Measurements from ENCODE around the gene FHIT.

FHIT gene

GRCh38 chr3:60282866-60283265, 968.4 kb downstream of the FHIT start:
- CTCF ChIA-PET, result no interaction called here
- POLR2A ChIA-PET (ENCODE audit: low non-redundant PET), result no interaction called here
- no peak for DNase-seq (ENCODE audit: low spot score)
- no peak overlapping the region for H3K27ac ChIP-seq
- no peak for TF ChIP-seq CTCF (conservative IDR thresholded peaks at IDR 0.05; ENCODE audit: low read depth)

GRCh38 chr3:60281970-60282369, 969.3 kb downstream of the FHIT start:
- CTCF ChIA-PET, result no interaction called here
- POLR2A ChIA-PET (ENCODE audit: low non-redundant PET), result no interaction called here
- no peak overlapping the region for H3K27ac ChIP-seq
- no peak for DNase-seq (ENCODE audit: low spot score)
- TF ChIP-seq CTCF (conservative IDR thresholded peaks at IDR 0.05; ENCODE audit: low read depth), result no peak

GRCh38 chr3:60277361-60277800, 973.9 kb downstream of the FHIT start:
- DNase-seq (ENCODE audit: low spot score), result no peak
- no peak overlapping the region for H3K27ac ChIP-seq
- POLR2A ChIA-PET (ENCODE audit: low non-redundant PET), result no interaction called here
- no peak for TF ChIP-seq CTCF (conservative IDR thresholded peaks at IDR 0.05; ENCODE audit: low read depth)
- CTCF ChIA-PET, result interaction anchor here (0.6 kb wide), 1 partner anchor 1143 kb away, joined by 3 read pairs; no protein-coding TSS in a partner anchor

GRCh38 chr3:60276615-60277014, 974.6 kb downstream of the FHIT start:
- ChIA-PET CTCF (interaction anchor here (0.6 kb wide), 1 partner anchor 1144 kb away, joined by 3 read pairs; no protein-coding TSS in a partner anchor), POLR2A (ENCODE audit: low non-redundant PET) (no interaction called here)
- H3K27ac ChIP-seq, result no peak overlapping the region
- DNase-seq (ENCODE audit: low spot score), result no peak
- TF ChIP-seq CTCF (conservative IDR thresholded peaks at IDR 0.05; ENCODE audit: low read depth), result no peak

- no peak for DNase-seq (ENCODE audit: low spot score)
- ChIA-PET POLR2A (ENCODE audit: low non-redundant PET) (no interaction called here), CTCF (no interaction called here)
- H3K27ac ChIP-seq, result no peak overlapping the region
- TF ChIP-seq CTCF (conservative IDR thresholded peaks at IDR 0.05; ENCODE audit: low read depth), result no peak
Measured at GRCh38 chr3:60274646-60275045, 976.6 kb downstream of the FHIT start.

GRCh38 chr3:60274098-60274497, 977.2 kb downstream of the FHIT start:
- TF ChIP-seq CTCF (conservative IDR thresholded peaks at IDR 0.05; ENCODE audit: low read depth), result no peak
- no peak for DNase-seq (ENCODE audit: low spot score)
- ChIA-PET CTCF (no interaction called here), POLR2A (ENCODE audit: low non-redundant PET) (no interaction called here)
- no peak overlapping the region for H3K27ac ChIP-seq

- no peak for DNase-seq (ENCODE audit: low spot score)
- ChIA-PET CTCF (no interaction called here), POLR2A (ENCODE audit: low non-redundant PET) (no interaction called here)
- TF ChIP-seq CTCF (conservative IDR thresholded peaks at IDR 0.05; ENCODE audit: low read depth), result no peak
- H3K27ac ChIP-seq, result no peak overlapping the region
Measured at GRCh38 chr3:60269829-60270266, 981.4 kb downstream of the FHIT start.
